ENCODE measurements around the gene PPM1H. TPM values are rescaled to one million over a fixed set of nuclear protein-coding genes. Genes with fewer than 3 reads are reported as not detected.

Gene PPM1H
- total and polyA plus RNA-seq, 2 of the 8 experiments (the other 6 are each of a cell fraction or from before 2014, with no cell fraction given), result 16.4 to 36.1 TPM

DNA sequence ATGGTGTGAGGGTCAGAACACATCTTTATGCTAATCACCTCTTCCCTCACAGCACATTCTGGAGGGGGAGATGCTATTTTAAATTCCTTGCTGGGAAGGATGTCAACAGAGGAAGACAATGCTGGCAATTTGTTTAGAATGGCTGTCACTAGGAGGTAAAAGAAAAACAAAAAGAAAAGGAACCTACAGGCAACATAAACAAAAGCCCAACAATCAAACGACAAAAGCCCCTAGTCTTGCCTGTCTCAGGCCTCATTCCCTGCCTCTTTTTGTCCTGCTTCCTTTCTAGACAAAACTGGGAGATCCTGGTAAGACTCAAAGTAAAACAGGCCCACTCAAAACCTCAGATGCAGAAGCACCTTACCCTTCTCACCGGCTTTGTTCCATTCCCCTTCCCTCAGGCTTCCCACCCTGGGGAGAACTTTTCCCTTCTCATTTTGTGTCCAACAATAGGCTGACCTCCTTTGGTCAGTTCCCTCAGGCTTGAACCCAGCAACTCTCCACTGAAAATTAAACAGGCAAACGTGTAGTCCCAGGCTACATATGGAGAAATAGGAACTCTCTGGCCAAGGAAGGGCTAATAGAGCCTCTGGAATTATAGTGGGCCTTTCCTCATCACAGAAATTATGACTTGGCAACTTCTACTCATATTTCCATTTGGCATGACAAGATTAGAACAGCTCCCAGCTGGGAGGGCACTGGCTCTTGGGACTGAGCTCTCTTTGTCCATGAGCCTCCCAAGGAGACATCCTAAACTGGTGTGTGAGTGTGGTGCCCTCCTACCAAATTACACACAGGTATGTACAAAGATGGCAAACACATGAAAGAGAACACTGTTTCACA lies 275.3 kb downstream of the PPM1H start (continued):
- TF ChIP-seq, protein P1, sequence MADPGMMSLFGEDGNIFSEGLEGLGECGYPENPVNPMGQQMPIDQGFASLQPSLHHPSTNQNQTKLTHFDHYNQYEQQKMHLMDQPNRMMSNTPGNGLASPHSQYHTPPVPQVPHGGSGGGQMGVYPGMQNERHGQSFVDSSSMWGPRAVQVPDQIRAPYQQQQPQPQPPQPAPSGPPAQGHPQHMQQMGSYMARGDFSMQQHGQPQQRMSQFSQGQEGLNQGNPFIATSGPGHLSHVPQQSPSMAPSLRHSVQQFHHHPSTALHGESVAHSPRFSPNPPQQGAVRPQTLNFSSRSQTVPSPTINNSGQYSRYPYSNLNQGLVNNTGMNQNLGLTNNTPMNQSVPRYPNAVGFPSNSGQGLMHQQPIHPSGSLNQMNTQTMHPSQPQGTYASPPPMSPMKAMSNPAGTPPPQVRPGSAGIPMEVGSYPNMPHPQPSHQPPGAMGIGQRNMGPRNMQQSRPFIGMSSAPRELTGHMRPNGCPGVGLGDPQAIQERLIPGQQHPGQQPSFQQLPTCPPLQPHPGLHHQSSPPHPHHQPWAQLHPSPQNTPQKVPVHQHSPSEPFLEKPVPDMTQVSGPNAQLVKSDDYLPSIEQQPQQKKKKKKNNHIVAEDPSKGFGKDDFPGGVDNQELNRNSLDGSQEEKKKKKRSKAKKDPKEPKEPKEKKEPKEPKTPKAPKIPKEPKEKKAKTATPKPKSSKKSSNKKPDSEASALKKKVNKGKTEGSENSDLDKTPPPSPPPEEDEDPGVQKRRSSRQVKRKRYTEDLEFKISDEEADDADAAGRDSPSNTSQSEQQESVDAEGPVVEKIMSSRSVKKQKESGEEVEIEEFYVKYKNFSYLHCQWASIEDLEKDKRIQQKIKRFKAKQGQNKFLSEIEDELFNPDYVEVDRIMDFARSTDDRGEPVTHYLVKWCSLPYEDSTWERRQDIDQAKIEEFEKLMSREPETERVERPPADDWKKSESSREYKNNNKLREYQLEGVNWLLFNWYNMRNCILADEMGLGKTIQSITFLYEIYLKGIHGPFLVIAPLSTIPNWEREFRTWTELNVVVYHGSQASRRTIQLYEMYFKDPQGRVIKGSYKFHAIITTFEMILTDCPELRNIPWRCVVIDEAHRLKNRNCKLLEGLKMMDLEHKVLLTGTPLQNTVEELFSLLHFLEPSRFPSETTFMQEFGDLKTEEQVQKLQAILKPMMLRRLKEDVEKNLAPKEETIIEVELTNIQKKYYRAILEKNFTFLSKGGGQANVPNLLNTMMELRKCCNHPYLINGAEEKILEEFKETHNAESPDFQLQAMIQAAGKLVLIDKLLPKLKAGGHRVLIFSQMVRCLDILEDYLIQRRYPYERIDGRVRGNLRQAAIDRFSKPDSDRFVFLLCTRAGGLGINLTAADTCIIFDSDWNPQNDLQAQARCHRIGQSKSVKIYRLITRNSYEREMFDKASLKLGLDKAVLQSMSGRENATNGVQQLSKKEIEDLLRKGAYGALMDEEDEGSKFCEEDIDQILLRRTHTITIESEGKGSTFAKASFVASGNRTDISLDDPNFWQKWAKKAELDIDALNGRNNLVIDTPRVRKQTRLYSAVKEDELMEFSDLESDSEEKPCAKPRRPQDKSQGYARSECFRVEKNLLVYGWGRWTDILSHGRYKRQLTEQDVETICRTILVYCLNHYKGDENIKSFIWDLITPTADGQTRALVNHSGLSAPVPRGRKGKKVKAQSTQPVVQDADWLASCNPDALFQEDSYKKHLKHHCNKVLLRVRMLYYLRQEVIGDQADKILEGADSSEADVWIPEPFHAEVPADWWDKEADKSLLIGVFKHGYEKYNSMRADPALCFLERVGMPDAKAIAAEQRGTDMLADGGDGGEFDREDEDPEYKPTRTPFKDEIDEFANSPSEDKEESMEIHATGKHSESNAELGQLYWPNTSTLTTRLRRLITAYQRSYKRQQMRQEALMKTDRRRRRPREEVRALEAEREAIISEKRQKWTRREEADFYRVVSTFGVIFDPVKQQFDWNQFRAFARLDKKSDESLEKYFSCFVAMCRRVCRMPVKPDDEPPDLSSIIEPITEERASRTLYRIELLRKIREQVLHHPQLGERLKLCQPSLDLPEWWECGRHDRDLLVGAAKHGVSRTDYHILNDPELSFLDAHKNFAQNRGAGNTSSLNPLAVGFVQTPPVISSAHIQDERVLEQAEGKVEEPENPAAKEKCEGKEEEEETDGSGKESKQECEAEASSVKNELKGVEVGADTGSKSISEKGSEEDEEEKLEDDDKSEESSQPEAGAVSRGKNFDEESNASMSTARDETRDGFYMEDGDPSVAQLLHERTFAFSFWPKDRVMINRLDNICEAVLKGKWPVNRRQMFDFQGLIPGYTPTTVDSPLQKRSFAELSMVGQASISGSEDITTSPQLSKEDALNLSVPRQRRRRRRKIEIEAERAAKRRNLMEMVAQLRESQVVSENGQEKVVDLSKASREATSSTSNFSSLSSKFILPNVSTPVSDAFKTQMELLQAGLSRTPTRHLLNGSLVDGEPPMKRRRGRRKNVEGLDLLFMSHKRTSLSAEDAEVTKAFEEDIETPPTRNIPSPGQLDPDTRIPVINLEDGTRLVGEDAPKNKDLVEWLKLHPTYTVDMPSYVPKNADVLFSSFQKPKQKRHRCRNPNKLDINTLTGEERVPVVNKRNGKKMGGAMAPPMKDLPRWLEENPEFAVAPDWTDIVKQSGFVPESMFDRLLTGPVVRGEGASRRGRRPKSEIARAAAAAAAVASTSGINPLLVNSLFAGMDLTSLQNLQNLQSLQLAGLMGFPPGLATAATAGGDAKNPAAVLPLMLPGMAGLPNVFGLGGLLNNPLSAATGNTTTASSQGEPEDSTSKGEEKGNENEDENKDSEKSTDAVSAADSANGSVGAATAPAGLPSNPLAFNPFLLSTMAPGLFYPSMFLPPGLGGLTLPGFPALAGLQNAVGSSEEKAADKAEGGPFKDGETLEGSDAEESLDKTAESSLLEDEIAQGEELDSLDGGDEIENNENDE (IDR thresholded peaks at IDR 0.05; ENCODE audit: insufficient replicate concordance, low read length), result peak; percentile 91
- peak; percentile 92 for TF ChIP-seq SP1 (IDR thresholded peaks at IDR 0.05; ENCODE audit: low read depth, low read length)
- no peak for TF ChIP-seq BACH1 (IDR thresholded peaks at IDR 0.05; ENCODE audit: low read length)
- no peak for TF ChIP-seq EZH2 (IDR thresholded peaks at IDR 0.05; ENCODE audit: low read depth, low read length, severe bottlenecking)
- peak; percentile 95 for TF ChIP-seq NANOG (IDR thresholded peaks at IDR 0.05; ENCODE audit: insufficient read depth, low read depth, low read length, poor library complexity, severe bottlenecking)
- peak; percentile 7 to 64 for TF ChIP-seq BCL11A (IDR thresholded peaks at IDR 0.05; ENCODE audit: low read depth in 2 of 2, low read length in 2 of 2)
- TF ChIP-seq ASH2L (IDR thresholded peaks at IDR 0.05; ENCODE audit: low read length), result peak; percentile 61
- TF ChIP-seq HDAC2 (IDR thresholded peaks at IDR 0.05; ENCODE audit: borderline replicate concordance in 1 of 2, low read depth in 2 of 2, low read length in 2 of 2), result peak in 1 of 2 experiments; percentile 94; a peak in 2 of 4 replicates
- peak in 1 of 2 experiments; percentile 36; a peak in 1 of 3 replicates for TF ChIP-seq POLR2A (IDR thresholded peaks at IDR 0.05; ENCODE audit: control extremely low read depth in 1 of 2, low read depth in 2 of 2, low read length in 2 of 2)
